ENCODE results near the gene SORCS2. TPM values are rescaled to one million over a fixed set of nuclear protein-coding genes. Genes with fewer than 3 reads are reported as not detected.

Gene SORCS2
- total RNA-seq, 4 donors from 2014 or later, result 0.48 to 1.8 (median 0.68) TPM; not detected in 1

DNA sequence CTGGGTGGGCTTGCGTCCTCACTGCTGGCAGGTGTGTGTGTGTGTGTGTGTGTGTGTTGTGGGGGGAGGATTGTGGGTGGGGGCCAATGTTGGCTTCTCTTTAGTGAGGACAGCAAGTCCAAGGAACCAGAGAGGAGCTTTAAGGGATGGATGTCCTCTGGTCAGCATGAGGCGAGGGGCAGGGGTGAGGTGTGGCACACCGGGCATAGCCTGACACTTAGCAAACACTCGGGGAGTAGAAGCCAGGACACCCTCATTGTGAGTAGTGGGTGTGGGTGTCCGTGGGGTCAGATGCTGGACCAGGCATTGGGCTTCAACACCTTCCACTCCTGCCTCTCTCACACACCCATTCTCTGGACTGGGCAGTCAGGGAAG, 2.8 kb downstream of the SORCS2 start:
- Histone ChIP-seq H3K36me3 (no peaks in the 10 kb centered on the region), H3K4me3 (no peak overlapping the region), H3K4me1 (peaks cover 0 to 20% (median 5%) of the 10 kb centered on the region in 4 donors), H3K9me3 (no peaks in the 10 kb centered on the region), H3K27ac (no peak overlapping the region), H3K27me3 (peaks cover 55% of the 10 kb centered on the region)
- in situ Hi-C loops (cut with MboI; ENCODE audit: low pct_ligation_motif_present in 1 of 4, low pct_unique_long_range_greater_than_20kb in 1 of 4, low sequenced_read_pairs in 3 of 4) (loop anchor here in 3 of 4 donors (10.0 to 25.0 kb wide), 2 partner anchors 100 to 517 kb away; no protein-coding TSS in a partner anchor), intact Hi-C loops (cut with DNase I; ENCODE audit: low total_unique reads) (no loop called here)
- 66% methylated on average over 5 of the region's 5 CpGs; no CpG with 5 or more reads in 1 of the 2 donors for WGBS, 2 donors (ENCODE audit: low coverage in 1 of 2)
- no peak for TF ChIP-seq POLR2A (IDR thresholded peaks at IDR 0.05)
- no peak for TF ChIP-seq EP300 (IDR thresholded peaks at IDR 0.05; ENCODE audit: low read depth)
- no peak for TF ChIP-seq POLR2AphosphoS5 (IDR thresholded peaks at IDR 0.05)
- TF ChIP-seq, protein P1, sequence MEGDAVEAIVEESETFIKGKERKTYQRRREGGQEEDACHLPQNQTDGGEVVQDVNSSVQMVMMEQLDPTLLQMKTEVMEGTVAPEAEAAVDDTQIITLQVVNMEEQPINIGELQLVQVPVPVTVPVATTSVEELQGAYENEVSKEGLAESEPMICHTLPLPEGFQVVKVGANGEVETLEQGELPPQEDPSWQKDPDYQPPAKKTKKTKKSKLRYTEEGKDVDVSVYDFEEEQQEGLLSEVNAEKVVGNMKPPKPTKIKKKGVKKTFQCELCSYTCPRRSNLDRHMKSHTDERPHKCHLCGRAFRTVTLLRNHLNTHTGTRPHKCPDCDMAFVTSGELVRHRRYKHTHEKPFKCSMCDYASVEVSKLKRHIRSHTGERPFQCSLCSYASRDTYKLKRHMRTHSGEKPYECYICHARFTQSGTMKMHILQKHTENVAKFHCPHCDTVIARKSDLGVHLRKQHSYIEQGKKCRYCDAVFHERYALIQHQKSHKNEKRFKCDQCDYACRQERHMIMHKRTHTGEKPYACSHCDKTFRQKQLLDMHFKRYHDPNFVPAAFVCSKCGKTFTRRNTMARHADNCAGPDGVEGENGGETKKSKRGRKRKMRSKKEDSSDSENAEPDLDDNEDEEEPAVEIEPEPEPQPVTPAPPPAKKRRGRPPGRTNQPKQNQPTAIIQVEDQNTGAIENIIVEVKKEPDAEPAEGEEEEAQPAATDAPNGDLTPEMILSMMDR (IDR thresholded peaks at IDR 0.05), result no peak
- no peak for DNase-seq

DNA sequence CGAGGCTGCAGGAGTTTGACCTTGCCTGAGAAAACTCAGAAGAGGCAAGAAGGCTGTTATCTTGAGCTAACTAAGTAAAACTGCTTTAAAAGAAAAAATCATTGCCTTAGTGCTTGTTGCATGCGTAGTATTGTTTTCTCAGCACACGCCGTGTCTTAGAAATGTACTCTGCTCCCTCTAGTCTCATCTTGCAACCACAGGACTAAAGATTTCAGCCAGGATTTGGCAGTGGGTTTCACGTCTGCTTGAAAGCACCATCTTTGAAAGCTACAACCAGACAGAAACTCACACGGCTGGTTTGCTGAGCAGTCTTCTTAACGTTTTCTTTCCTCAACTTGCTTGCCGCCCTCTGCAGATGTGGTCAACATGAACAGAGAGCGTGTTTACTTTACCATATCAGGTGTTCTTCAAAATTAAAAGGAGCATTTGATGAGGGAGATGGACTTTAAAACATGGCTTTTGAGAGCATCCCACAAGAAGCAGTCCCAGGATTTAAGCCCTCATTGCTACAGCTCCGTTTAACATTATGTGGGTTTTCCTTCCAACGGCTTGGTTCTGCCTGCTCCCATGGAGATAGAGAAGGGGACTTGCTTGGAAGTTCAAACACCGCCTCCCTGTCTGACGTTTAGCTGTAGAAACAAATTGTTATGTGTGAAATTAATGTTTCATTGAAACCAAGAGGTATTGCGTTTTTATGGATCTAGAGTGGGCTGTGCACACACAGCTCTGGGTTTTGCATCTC, 3.4 kb downstream of the SORCS2 start:
- Histone ChIP-seq H3K27ac (no peak overlapping the region), H3K9me3 (no peaks in the 10 kb centered on the region), H3K4me1 (peaks cover 0 to 20% (median 5%) of the 10 kb centered on the region in 4 donors), H3K27me3 (peaks cover 50% of the 10 kb centered on the region), H3K4me3 (no peak overlapping the region), H3K36me3 (no peaks in the 10 kb centered on the region)
- intact Hi-C loops (cut with DNase I; ENCODE audit: low total_unique reads), result no loop called here
- WGBS, 2 donors (ENCODE audit: low coverage in 1 of 2), result 40 to 52% methylated on average over 1 to 14 of the region's 14 CpGs
- TF ChIP-seq, protein P1 (IDR thresholded peaks at IDR 0.05), result no peak
- no peak for DNase-seq
- in situ Hi-C loops (cut with MboI; ENCODE audit: low pct_ligation_motif_present in 1 of 4, low pct_unique_long_range_greater_than_20kb in 1 of 4, low sequenced_read_pairs in 3 of 4), result loop anchor here in 3 of 4 donors (10.0 to 25.0 kb wide), 2 partner anchors 99 to 517 kb away; no protein-coding TSS in a partner anchor

DNA sequence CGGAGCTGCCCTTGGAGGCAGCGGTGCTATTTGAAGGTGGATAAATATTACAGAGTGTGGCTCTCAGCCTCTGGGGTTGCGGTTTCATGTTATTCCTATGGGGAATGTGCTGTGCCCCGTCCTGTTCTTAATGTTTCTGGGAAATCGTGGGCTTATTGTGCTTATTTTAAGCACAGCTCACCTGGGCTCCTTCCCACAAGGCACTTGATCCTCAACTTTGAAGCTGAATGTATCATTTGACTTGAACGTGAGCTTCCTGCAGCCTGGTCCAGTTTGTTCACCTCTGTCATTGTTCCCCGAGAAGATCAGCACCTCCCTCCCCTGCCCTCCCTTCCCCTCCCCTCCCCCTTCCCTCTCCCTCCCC, 3.9 kb downstream of the SORCS2 start:
- no peak overlapping the region for H3K4me3 ChIP-seq
- H3K4me1 ChIP-seq, result peaks cover 0 to 20% (median 5%) of the 10 kb centered on the region in 4 donors
- peaks cover 45% of the 10 kb centered on the region for H3K27me3 ChIP-seq
- TF ChIP-seq POLR2AphosphoS5 (IDR thresholded peaks at IDR 0.05) (no peak), POLR2A (IDR thresholded peaks at IDR 0.05) (no peak), EP300 (IDR thresholded peaks at IDR 0.05; ENCODE audit: low read depth) (no peak)
- TF ChIP-seq, protein P1 (IDR thresholded peaks at IDR 0.05), result no peak
- H3K36me3 ChIP-seq, result no peaks in the 10 kb centered on the region
- in situ Hi-C loops (cut with MboI; ENCODE audit: low pct_ligation_motif_present in 1 of 4, low pct_unique_long_range_greater_than_20kb in 1 of 4, low sequenced_read_pairs in 3 of 4), result loop anchor here in 3 of 4 donors (10.0 to 25.0 kb wide), 2 partner anchors 99 to 516 kb away; no protein-coding TSS in a partner anchor
- no peaks in the 10 kb centered on the region for H3K9me3 ChIP-seq
- H3K27ac ChIP-seq, result no peak overlapping the region
- WGBS, 2 donors (ENCODE audit: low coverage in 1 of 2), result 43% methylated on average over 7 of the region's 7 CpGs; no CpG with 5 or more reads in 1 of the 2 donors
- intact Hi-C loops (cut with DNase I; ENCODE audit: low total_unique reads), result no loop called here
- DNase-seq, result no peak

DNA sequence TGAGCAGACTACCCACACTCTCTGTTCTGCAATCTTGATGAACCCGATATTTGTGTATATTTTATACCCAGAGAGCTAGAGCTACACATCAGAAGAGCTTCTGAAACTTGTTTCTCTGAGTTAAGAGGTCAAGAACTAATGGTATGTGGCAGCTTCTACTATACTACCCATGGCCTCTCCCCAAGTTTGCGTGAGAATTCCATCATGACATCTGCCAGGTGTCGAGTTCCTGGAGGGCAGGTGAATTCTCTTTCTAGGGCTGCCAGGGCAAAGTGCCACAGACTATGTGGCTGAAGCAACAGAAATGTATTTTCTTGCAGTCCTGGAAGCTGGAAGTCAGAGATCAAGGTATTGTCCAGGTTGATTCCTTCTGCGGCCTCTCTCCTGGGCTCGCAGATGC, 4.4 kb downstream of the SORCS2 start:
- Histone ChIP-seq H3K36me3 (no peaks in the 10 kb centered on the region), H3K27me3 (peaks cover 40% of the 10 kb centered on the region), H3K27ac (no peak overlapping the region), H3K9me3 (no peaks in the 10 kb centered on the region), H3K4me3 (no peak overlapping the region), H3K4me1 (peaks cover 0 to 19% (median 5%) of the 10 kb centered on the region in 4 donors)
- DNase-seq, result no peak
- intact Hi-C loops (cut with DNase I; ENCODE audit: low total_unique reads), result no loop called here
- in situ Hi-C loops (cut with MboI; ENCODE audit: low pct_ligation_motif_present in 1 of 4, low pct_unique_long_range_greater_than_20kb in 1 of 4, low sequenced_read_pairs in 3 of 4), result loop anchor here in 3 of 4 donors (10.0 to 25.0 kb wide), 2 partner anchors 98 to 516 kb away; no protein-coding TSS in a partner anchor
- WGBS, 2 donors (ENCODE audit: low coverage in 1 of 2), result 63 to 75% methylated on average over 2 to 5 of the region's 5 CpGs
- TF ChIP-seq, protein P1 (IDR thresholded peaks at IDR 0.05), result no peak
- TF ChIP-seq EP300 (IDR thresholded peaks at IDR 0.05; ENCODE audit: low read depth), result no peak
- TF ChIP-seq POLR2A (IDR thresholded peaks at IDR 0.05), result no peak
- TF ChIP-seq POLR2AphosphoS5 (IDR thresholded peaks at IDR 0.05), result no peak
